ENCODE data around the gene CRACDL.
A peak's percentile ranks its signal among the peaks of the same experiment; 100 is the strongest.

CRACDL gene

DNA sequence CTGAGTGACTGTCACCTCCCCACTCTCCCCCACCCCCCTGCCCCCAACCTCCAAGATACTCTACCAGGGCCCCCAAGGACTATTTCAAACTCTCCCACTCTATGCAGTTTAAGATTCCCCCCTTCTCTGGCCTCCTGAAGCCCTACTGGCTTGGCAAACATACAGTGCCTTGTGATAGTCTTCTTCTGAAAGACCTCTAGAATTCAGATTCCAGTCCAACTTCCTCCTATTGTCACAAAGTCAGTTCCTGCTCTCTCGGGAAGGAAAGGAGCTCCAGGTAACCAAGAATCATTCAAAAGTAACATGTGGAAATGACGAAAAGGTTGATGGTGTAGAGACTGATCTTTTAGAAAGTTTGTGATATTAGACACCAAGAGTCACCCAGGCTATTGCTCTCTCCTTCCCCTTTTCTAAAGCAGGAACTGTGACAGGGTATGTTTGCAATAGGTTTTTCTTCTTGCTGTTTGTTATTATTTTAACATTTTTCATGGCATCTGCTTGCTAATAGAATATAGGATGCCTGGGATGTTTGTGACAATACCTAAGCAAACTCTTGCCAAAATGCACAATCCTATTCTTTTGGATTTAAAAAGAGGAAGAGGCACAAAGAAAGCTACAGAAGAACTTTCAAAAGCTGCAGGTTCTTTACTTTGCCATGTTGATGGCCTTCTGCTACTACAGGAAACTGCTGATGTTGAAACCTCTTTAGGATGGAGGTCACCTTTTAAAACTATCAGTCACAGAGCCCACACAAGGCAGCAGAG is 111.6 kb downstream of the CRACDL start:
- no peak for DNase-seq (ENCODE audit: low read depth in 2 of 2)

DNA sequence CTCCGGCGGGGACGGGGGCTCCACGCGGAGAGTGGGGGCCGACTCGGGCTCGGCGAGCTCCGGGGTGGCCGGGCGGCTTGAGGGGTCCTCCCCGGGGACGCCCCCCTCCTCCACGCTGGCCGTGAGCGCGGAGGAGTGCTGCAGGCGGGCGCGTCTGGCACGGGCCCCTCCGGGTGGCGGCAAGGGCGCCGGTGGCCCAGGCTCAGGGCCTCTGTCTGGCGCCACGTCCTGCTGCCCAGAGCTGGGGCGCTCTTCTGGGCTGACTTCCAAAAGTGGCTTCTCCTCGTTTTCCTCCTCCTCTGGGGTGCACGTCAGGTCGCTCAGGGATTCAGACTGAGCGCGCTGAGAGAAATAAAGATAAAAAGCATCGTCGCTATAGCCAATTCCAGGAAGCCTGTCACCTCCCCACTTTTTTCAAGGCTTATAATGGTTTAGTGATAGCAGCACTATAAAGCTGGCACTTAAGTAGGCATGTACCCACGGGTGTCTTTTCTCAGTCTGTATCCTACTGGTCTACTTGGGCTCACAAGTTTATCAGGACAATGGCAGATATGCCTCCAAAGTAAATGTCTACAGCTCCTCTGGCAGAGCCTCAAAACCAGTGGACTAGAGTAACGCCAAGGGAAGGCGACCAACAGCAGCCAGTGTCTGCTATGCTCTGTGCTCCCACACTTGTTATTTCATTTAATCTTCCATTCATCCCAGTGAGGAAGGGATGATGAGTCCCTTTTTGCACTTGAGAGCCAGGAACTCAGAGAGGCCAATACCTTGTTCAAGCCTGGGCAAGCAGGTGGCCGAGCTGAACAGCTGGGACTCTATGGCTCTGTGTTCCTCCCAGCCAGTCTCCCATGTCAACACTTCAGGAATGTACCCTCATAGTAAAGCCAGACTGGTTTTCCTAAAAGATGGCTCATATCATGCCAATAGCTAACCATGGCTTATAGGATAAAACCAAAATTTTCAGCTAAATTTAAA is 112.5 kb downstream of the CRACDL start:
- no peak for DNase-seq (ENCODE audit: low read depth in 2 of 2)

DNA sequence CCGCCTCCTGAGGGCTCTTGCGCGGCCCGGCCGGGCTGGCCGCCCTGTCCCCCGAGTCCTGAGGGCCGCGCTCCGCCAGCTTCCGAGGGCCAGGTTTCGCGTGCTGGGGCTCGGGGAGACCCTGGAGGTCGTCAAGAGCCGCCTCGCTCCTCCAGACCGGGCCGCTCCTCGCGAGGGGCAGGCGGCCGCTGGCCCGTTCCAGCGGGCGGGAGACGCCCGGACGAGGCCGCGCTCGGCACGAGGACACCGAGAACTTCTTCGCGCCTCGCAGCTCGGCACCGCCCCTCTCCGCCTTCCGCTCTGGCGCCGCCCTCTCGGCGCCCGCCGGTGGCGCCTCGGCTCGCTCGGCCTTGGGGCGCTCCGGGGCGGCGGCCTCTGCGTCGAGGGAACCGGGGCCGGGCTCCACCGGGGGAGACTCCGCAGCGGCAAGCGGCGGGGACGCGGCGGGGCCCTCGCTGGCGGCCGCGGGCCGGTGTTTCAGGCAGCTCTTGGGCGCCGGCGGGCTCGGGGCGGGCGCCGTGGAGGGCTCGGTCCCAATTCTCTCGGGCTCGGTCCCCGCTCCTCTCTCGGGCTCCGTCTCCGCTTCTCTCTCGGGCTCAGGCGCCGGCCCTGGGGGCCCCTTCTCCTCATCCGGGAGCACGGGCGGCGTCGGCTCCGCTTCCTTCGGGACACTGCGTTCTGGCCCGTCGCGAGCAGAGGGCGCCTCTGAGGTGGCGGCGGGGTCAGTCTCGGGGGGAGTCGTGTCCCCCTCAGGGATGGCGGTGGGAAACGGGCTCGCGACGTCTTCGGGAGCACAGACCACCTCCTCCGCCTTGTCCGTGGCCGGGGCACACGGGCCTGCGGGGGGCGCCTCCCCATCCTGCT is 113.5 kb downstream of the CRACDL start:
- DNase-seq (ENCODE audit: low read depth in 2 of 2) = peak in 1 of 2 donors; percentile 10

DNA sequence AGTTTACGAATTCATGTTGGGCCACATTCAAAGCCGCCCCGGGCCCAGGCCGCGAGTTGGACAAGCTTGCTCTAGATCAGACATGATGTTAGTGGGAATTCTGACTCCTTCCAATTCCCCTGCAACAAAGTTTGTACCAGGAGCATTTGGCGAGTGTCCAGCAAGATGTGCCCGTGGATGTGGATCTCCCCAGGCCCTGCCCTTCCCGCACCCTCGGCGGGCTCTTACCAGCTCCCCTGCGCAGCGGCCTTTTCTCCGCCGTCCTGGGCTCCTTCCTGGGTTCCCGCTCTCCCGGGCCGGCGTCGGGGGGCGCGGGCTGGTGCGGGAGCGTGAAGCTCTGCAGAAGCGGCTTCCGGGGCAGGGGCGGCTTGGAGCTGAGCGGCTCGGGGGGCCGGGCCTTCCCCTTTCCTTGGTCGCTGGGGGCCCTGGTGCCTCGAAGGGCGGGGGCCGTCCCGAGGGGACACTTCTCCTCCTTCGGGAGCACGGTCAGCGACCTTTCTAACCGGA is 114.3 kb downstream of the CRACDL start:
- DNase-seq (ENCODE audit: low read depth in 2 of 2) = no peak

DNA sequence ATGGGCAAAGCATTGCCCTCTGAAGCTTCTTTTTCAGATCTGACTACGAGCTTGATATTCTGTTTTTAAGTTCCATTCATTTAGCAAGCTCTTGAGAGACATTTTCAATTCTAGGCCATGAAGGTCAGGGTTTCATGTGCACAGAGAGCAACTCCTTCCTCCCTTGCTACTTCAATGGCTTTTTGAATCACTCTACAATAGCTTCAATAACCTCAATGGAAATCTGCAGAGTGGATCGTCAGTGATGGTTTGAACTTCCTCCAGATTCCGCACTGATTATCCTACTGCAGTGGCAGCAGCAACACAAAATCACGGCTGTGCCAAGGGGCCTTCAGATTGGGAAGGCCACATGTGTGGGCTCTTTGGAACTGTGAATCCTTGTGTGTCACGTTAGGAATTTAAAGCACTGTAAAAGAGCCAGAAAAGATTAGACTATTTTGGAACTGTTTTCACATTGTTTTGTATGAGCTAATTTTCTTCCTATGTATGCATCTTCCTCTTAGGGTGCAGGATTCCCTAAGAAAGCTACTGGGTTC is 116.7 kb downstream of the CRACDL start:
- no peak for DNase-seq (ENCODE audit: low read depth in 2 of 2)

DNA sequence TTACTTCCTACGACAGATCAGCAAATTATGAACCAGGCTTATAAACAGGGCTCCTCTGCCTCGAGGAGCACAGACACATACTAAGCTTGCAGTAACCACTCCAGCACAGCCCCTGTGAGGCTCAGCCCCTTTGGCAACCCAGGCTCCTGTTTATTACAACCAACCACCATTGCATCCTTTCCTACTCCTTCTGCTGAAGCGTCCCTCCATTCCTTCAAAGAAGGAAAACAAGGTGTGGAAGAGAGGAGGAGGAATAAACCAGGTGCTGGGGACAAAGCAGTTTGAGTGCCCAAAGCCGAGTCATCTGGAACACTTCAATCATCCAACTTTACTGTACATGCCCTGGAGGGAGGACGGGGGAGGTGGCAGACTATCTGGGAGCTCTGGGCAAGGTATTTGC is 117.9 kb downstream of the CRACDL start:
- no peak for DNase-seq (ENCODE audit: low read depth in 2 of 2)

DNA sequence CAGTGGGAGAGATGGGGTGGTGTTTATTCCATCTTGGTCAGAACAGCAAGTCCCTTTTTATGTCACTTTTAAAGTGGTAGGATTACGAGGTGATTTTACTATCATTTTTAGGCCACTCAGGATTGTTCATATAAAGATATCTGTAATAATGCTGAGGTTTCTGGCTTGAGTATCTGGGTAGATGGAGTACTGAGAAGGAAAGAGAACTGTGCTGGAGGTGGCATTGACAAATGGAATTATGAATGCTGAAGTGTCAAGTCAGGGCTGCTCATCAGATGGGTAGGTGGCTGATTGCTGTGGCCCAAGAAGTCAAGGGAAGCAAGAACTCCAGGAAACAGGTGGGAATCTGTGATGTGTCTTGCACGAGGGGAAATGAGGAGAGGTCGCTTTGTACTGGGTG is 119.7 kb downstream of the CRACDL start:
- DNase-seq (ENCODE audit: low read depth in 2 of 2) = no peak

DNA sequence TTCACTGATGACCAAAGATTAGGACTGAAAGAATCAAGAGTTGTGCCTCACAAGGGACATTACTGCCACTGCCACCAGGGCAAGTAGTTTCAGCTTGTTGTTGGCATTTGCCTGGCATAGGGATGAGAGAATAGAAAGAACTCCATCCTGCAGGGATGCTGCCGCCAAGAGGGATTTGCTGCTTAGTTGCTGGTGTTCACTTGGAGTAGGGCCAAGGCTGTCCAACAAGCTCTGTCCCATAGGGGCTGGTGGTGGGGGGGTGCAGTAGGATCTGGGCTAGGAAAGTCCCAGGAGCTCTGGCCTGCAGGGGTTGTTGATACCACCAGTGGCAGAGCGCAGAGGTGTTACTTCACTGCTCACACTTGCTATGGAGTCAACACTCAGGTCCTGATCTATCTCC is 120.2 kb downstream of the CRACDL start:
- DNase-seq (ENCODE audit: low read depth in 2 of 2) = no peak

DNA sequence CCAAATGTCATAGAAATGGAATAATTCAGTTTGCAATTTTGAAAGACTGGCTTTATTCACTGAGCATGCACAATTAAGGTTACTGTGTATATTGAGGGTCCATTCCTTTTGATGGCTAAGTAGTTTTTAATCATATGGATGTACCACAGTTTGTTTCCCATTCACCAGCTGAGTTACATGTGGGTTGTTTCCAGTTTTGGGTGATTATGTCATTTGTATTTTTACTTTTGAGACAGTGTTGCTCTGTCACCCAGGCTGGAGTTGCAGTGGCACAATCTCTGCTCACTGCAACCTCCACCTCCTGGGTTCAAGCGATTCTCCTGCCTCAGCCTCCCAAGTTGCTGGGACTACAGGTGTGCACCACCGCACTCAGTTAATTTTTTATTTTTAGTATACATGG is 124.3 kb downstream of the CRACDL start:
- no peak for DNase-seq (ENCODE audit: low read depth in 2 of 2)

DNA sequence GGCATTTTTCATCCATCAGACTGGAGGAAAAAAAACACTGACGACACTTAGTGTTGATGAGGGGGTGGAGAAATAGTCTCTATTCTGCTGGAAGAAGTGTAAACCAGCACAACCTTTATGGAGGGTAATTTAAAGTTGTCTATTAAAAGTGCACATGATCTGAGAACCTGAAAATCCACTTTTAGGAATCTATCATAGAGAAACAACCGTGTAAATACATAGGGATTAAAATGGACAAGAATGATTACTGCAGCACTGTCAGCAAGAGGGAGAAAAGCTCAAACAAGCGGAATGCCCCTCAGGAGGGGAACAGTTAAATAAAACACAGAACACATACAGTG is 125.5 kb downstream of the CRACDL start:
- no peak for DNase-seq (ENCODE audit: low read depth in 2 of 2)

DNA sequence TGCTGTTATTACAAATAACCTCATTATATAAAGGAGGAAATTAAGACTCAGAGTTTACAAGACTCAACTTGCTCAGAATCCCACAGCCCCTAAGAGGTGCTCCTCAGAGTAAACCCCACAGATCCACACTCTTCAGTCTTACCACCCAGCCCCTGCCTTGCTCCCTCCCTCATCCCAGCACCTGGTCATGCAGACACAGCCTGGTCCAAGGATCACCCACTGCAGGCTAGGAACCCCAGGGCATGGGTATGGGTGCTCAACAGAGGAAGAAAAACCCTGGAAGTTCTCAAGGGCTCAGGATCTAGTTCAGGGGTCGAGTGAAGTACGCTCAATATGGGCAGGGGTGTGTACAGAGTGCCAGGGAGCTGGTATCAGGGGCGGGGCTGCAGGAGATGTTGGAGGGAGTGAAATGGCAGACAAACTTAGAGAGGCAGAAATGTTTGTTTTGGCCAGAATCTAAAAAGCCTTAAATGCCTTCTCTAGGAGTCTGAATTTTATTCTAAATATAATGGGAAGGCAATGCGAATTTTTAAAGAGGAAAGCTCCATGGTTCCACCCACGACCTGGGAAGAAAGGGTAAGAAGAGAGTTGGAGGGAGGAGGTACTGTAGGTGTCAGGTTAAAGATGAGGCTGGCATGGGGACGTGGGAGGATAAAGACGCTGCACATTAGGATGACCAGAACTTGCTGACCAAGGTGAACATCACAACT is 126.0 kb downstream of the CRACDL start:
- no peak for DNase-seq (ENCODE audit: low read depth in 2 of 2)

DNA sequence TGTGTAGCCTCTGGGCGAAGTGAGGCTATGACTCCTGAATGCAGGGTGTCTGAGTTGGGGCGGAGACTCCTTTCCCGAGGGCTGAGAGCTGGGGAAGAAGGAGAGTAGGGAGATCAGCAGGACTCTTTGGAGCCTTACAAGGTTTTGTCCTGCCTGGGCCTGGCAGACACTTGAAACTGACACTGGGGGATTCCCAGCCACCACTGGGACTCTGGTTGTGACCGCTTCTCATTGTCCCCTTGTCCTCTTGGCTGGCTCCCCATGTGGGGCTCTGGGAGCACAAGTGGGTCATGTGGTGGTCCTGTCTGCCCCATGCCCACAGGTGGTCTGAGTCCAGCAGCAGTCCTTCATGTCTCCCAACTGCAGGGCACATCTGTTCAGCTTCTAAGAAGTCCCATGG is 126.9 kb downstream of the CRACDL start:
- DNase-seq (ENCODE audit: low read depth in 2 of 2) = no peak

DNA sequence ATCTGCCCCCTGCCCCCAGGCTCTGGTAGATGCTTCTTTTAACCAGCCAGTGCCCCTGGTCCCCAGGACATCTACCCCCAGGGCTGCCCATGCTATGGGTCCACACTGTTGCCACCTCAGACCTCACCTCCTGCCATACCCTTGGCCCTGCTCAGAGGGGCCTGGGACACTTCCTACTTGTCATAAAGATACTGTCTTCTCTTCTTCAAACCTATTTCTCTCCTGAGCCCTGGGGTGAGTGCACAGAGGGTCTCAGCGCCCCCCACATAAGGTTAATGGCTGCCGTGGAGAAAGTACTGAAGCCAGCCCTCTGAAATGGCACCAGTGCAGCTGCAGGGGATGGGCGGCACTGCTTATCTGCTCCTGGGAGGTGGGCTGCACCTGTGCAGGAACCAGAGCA is 127.5 kb downstream of the CRACDL start:
- no peak for DNase-seq (ENCODE audit: low read depth in 2 of 2)

DNA sequence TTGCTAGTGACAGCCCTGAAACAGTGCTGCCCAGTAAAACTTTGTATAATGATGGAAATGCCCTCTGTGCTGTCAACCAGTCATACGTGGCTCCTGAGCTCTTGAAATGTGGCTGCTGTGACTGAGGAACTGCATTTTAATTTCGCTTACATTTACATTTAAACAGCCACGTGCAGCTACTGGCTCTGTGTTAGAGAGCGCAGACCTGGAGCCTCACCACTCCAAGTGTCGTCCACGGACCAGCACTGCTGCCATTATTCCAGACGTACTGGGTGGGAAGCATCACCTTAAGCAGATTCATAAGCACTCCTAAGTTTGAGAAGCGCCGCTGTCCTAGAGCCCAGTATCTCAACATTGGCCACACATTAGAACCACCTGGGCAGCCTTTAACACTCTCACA is 128.1 kb downstream of the CRACDL start:
- DNase-seq (ENCODE audit: low read depth in 2 of 2) = no peak

DNA sequence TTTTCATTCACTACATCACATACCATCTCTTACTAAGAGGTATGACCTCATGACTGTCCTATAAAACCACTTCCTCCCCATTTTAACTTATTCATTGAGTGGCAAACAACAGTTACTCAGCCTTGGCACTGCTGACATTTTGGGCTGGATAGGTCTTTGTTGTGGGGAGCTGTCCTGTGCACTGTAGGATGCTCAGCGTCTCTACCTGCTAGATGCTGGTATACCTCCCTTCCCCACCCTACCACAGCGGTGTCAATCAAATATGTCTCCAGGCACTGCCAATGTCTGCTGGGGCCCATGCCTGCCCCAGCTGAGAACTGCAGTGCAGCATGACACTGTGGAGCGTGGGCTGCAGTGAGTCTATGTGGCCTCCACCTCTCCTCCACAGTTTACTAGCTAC is 128.8 kb downstream of the CRACDL start:
- DNase-seq (ENCODE audit: low read depth in 2 of 2) = no peak

DNA sequence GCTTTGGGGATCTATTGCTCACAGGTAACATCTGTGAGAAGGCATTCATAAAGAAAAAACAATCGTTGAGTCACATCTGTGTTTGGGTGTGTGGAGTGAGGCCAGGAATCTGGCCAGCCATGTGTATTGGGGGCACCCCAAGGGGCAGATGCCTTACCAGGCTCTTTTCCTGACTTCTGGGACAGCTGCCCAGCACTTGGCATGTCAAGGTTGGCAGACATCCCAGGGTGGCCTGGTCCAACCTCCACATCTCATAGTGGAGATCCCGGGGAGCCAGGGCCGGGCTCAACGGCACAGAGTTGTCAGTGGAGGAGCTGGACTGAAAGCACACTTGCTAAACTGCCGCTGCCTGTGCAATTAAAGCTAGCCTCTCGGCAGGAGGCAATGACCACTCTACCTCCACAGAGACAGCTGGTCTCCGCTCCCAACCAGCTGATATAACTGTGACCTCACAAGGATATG is 129.8 kb downstream of the CRACDL start:
- no peak for DNase-seq (ENCODE audit: low read depth in 2 of 2)

DNA sequence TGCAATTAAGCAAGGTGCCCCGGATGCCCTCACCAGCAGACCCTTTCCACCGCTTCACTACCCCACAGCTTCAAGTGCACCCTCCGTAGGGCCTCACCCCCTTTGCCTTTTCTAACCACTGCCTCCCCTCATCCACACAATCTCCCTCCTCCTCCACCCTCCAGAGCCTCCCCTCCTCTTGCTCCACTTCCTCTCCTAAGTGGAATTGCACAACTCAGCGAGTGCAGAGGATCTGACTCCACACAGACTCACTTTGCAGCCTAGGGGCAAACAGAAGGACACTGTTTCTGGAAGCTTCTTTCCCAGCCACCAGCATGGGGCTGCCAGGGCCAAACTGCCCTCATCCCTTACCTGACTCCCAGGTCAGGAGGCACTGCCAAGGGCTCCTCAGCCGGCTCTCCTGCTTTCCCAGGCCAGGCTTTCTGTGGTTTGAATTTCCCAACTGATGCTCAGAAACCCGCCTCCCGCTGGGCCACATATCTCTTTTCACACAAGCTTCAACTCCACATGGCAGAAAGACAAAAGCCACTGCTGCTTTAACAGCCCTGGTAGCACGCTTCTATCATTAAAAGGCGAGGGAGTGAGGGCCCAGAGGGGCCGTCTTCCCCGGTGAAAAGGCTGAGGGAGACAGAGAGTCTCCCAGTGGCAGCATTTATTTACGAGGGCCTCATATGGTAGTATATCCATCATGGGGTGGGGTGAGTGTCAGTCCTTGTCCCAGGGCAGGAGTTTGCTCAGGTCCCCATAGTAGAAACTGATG is 130.4 kb downstream of the CRACDL start:
- no peak for DNase-seq (ENCODE audit: low read depth in 2 of 2)

DNA sequence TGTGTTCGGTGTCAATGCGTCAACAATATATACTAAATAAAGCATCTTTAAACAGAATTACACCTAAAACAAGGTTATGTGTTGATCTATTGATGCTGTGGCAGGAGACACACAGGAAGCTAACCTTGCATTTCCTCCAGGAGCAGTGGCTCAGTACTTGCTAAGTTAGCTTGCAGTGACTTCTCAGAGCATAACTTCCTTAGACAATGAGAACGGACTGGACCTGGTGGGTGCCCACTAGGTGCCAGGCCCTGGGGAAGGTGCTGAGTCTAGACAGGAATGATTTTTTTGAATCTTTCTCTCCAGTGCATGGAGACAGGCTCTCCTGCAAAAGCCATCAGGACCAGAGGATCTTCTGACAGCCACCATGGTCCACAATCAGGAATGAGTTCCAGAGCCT is 131.3 kb downstream of the CRACDL start:
- DNase-seq (ENCODE audit: low read depth in 2 of 2) = no peak

DNA sequence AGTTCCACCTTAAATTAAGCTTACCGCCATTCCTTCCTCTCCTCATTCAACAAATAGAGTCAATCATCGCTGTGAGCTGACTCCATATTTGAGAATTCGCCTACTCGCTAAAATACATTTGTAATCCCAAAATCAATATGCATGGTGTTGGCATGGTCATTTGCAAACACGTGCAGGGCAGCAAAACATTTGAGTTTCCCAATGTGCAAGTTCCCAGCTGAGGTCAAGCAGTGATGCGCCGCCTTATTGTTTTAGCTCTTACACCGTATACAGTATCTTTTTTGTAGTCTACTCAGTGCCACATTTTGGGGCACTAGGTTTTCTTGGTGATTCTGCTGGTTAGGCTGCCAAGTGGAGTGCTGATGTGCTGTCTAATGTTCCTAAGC is 131.8 kb downstream of the CRACDL start:
- no peak for DNase-seq (ENCODE audit: low read depth in 2 of 2)

Data from stimulated activated CD8-positive, alpha-beta memory T cell treated with anti-CD3 and anti-CD28 coated beads, Interleukin-2, amount 100 ng/mL, for 1 hour (primary cell).